ENCODE measurements around the gene ATP13A3. TPM values are rescaled to one million over a fixed set of nuclear protein-coding genes. Genes with fewer than 3 reads are reported as not detected.

The ATP13A3 gene
- total RNA-seq, 1 experiment from 2014 or later: 184 TPM

DNA sequence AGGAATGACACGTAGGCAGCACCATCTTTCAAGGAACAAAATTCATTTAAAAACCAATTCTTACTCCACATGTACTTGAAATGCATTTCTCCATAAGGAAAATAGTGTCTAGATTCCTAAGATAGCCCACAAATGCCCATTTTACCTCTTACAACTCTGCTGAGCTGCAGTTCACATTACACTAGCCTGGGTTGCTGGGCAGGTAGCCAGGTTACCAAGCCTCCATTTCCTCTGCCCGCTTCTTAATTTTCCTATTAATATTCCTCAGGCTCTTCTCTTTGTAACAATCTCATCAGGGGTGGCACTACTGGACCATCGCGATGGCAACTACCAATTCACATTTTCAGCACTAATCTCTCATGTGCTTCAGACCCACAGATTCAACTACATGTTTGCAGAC is 10.8 kb downstream of the ATP13A3 start:
- DNase-seq (ENCODE audit: low read depth): no peak

GRCh38 chr3:194475138-194475932 is 11.5 kb downstream of the ATP13A3 start:
- no peak for DNase-seq (ENCODE audit: low read depth)

GRCh38 chr3:194474675-194475074 is 12.1 kb downstream of the ATP13A3 start:
- DNase-seq (ENCODE audit: low read depth): no peak

- DNase-seq (ENCODE audit: low read depth): peak; percentile 57
These were observed 14.4 kb downstream of the ATP13A3 start for GRCh38 chr3:194472290-194472920.

DNA sequence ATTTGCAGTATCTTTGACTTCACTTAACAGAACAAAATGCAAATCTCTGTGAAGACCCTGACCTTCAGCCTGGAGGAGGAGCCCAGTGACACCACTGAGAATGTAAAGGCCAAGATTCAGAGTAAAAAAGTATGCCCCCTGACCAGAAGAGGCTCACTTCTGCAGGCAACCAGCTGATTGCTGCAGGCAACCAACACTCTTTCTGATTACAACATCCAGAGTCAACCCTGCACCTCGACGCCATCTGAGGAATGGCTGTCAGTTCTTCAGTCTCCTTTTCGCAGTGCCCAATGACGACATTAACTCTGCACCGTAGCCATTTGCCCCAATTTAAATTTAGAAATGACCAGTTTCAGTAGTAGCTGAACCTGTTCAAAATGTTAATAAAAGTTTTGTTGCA is 14.9 kb downstream of the ATP13A3 start:
- DNase-seq (ENCODE audit: low read depth): no peak

GRCh38 chr3:194470615-194471014 is 16.2 kb downstream of the ATP13A3 start:
- no peak for DNase-seq (ENCODE audit: low read depth)

- DNase-seq (ENCODE audit: low read depth): no peak
These were observed 16.8 kb downstream of the ATP13A3 start for GRCh38 chr3:194469977-194470376.

DNA sequence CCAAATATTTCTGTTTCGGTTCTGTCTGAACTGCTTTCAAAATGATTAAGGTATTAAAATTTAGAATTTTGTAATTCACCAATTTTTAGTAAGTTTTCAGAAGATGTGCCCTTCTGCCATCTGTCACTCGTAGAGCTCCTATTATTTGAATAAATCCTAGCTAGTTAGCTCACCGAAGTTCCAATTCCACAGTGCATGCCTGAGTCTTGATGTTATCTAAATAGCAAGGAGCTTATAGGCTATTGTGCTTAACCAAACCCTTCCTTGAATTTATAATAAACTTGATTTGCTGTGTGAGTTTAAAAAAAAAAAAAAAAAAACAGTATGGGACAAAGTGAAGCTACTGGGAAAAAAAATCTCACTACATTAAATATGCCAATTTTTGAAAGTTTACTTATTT is 18.7 kb downstream of the ATP13A3 start:
- DNase-seq (ENCODE audit: low read depth): no peak

GRCh38 chr3:194466761-194467356 is 19.9 kb downstream of the ATP13A3 start:
- DNase-seq (ENCODE audit: low read depth): no peak

- DNase-seq (ENCODE audit: low read depth): no peak
These were observed 20.8 kb downstream of the ATP13A3 start for GRCh38 chr3:194465920-194466570.

DNA sequence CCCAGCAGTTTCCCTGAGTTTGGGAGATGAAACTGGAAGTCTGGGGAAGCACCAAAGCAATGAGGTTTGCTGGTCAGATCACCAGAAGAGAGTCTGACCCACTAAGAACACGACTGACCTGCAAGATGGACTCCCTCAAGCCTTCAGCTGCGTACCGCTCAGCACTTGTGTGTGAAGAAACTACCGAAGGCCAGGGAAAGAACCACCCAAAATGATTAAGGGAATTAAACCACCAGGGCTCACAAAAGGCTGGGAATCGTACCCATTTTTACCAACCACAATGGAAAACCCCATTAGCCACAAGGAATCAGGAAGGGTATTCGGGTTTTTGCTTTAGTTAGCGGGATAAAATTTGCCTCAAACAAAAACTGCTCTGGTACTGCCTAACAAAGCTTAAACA is 21.6 kb downstream of the ATP13A3 start:
- DNase-seq (ENCODE audit: low read depth): no peak

DNA sequence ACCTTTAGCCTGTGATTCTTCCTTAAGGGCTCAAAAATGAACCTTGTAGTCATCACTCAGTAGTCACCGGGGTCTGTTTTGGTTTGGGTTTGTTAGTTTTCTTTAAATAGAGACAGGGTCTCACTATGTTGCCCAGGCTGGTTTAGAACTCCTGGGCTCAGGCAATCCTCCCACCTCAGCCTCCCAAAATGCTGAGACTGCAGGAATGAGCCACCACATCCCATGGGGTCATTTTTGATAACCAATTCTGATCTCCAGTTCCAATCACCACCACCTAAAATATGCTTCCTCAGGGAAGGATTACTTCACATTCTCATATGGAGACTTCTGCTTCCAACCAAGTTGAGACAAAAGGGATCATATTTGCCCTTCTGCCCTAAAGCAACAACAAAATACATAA is 22.1 kb downstream of the ATP13A3 start:
- no peak for DNase-seq (ENCODE audit: low read depth)

GRCh38 chr3:194462936-194463335 is 23.9 kb downstream of the ATP13A3 start:
- no peak for DNase-seq (ENCODE audit: low read depth)

- no peak for DNase-seq (ENCODE audit: low read depth)
These were observed 26.2 kb downstream of the ATP13A3 start for GRCh38 chr3:194460566-194460965.

- no peak for DNase-seq (ENCODE audit: low read depth)
These were observed 28.7 kb downstream of the ATP13A3 start for GRCh38 chr3:194458131-194458530.

GRCh38 chr3:194455481-194455880 is 31.3 kb downstream of the ATP13A3 start:
- no peak for DNase-seq (ENCODE audit: low read depth)

GRCh38 chr3:194450341-194450740 is 36.5 kb downstream of the ATP13A3 start:
- no peak for DNase-seq (ENCODE audit: low read depth)

GRCh38 chr3:194449913-194450312 is 36.9 kb downstream of the ATP13A3 start:
- no peak for DNase-seq (ENCODE audit: low read depth)

DNA sequence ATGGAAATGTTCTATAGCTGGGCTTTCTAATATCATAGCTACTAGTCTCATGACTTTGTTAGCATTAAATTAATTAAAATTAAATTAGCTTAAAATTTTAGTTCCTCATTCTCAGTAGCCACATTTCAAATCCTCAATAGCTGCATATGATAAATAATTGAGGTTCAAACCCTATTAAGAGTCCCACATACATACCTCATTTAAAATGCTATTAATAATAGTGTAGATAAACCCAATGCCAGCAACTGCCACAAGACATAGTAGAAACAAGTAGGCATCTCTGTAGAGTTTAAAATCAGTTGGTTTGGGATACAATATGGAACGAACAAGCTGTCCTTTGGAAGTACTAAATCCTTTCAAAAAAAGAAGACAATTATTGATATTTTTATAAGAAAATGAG is 39.1 kb downstream of the ATP13A3 start:
- no peak for DNase-seq (ENCODE audit: low read depth)

DNA sequence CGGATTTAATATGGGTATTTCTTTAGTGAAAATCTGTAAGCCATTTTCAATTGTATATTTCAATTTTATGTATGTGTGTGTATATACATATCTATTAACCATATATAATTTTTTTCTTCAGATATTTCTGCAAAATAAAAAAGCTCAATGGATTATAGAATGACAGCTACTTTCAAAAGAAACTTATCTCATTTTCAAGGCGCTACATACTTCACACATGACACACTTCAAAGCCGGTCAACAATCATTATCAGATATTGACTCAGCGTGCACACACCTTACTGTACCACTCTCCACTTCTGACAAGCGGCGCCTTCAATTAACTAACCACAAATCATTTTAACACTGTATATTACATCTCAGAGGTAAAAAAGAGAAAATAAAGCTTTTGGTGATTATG is 39.6 kb downstream of the ATP13A3 start:
- DNase-seq (ENCODE audit: low read depth): no peak

DNA sequence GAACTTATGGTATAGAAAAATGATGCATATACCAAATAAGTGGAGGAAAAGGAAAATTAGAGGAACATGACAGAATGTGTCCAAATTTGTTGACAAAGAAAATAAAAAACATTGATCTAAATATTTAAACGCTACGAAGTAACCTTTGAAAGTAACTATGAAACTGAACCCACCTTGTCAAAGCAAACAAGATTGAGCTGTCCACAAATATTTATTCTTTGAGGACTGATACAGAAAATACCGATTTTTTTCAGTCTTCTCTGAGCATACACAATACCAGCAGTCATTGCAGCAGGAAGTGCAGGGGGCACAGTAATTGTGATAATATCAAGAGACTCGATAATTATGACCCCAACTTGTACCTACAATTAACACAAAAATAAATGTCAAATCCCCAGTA is 40.0 kb downstream of the ATP13A3 start:
- no peak for DNase-seq (ENCODE audit: low read depth)

DNA sequence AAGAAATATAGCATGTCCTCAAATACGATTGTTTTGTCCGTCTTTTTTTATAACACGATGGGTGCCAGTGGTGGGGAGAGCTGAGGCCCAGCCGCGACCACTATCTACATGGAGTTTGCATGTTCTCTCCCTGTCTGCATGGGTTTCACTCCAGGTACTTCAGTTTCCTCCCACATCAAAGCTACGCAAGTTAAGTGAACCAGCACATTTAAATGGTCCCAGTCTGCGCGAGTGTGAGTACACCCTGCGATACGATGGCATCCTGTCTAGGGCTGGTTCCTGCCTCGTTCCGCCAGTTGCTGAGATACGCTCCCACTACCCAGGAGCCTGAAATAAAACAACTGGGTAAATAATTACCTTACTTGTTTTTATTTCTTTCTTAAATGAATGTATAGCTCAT is 40.6 kb downstream of the ATP13A3 start:
- no peak for DNase-seq (ENCODE audit: low read depth)

DNA sequence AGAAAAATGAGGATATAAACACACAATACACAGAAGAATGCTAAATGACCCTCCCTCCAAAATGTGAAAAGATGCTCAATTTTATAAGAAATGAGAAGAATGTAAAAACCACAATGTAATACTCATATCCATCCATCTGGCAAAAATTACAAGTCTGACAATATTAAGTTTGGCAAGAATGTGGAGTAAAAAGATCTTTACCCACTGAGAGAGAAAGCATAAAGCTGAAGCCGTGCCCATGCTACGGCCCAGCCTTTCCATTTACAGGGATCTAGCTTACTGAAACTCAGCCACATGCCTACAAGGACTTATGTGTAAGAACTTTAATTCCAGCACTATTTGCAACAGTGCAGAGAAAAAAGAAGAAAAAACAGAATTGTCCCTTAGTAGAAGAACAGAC is 42.9 kb downstream of the ATP13A3 start:
- no peak for DNase-seq (ENCODE audit: low read depth)

All from Daoy (cell line).